PC-3 (cell line): ENCODE data around the gene BMF.

Experiments used
- EZH2 ChIP-seq: fragments of 300-600 bp; sonication (generic); IDR thresholded peaks from one replicate; pipeline ENCODE4 v1.6.1; 2017; ENCODE audit warnings: antibody characterized with exemption, mild to moderate bottlenecking, low read length; ENCODE audit not compliant: unreplicated experiment
- EZH2phosphoT487 ChIP-seq: fragments of 300-600 bp; sonication (generic); IDR thresholded peaks from 2 replicates; pipeline ENCODE4 v1.6.1; 2018; ENCODE audit warnings: mild to moderate bottlenecking, antibody characterized with exemption, low read length, borderline replicate concordance
- TF ChIP-seq, protein P1 (sequence below): fragments of 300-600 bp; sonication (generic); conservative IDR thresholded peaks from 2 replicates; pipeline ENCODE4 v1.5.1; 2017; ENCODE audit warnings: antibody characterized with exemption, low read depth, mild to moderate bottlenecking, low read length

DNA sequence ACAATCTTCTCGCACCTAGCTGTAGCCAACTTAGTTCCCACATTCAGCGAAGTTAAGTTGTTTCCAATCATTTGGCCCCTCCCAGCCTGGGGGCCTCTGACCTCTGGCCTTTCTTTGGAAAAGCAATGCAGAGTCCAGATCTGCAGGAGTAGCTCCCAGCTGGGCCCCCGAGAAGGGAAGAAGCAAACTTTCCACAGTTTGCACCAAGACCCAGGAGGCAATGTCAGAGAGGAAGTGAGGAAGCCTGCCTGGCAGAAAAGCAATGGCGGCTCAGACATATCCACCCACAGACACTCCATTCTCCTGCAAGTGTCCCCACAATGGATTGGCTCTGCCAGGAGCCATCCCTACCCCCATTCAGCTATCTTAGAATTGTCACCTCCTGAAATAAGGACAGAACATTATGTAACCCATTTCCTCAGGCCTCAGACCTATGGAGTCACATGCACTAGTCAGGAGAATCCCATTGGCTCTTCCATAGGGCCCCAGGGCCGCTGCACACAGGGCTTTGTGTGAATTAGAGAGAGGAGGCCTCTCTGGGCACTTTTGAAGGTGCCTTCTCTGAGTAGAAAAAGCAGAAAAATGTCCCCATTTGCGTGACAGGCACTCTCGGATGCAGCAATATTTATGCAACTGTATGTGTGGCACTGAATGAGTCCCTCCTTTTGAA, 49.2 kb upstream of the BMF start:
- TF ChIP-seq, protein P1, sequence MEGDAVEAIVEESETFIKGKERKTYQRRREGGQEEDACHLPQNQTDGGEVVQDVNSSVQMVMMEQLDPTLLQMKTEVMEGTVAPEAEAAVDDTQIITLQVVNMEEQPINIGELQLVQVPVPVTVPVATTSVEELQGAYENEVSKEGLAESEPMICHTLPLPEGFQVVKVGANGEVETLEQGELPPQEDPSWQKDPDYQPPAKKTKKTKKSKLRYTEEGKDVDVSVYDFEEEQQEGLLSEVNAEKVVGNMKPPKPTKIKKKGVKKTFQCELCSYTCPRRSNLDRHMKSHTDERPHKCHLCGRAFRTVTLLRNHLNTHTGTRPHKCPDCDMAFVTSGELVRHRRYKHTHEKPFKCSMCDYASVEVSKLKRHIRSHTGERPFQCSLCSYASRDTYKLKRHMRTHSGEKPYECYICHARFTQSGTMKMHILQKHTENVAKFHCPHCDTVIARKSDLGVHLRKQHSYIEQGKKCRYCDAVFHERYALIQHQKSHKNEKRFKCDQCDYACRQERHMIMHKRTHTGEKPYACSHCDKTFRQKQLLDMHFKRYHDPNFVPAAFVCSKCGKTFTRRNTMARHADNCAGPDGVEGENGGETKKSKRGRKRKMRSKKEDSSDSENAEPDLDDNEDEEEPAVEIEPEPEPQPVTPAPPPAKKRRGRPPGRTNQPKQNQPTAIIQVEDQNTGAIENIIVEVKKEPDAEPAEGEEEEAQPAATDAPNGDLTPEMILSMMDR, result no peak
- TF ChIP-seq EZH2 (no peak), EZH2phosphoT487 (no peak)
